NT2/D1 (cell line): ENCODE results near the gene PEAK3.

ENCODE experiments used
- SUZ12 ChIP-seq: IDR thresholded peaks from 2 replicates; pipeline ENCODE4 v1.6.1; 2011; ENCODE audit not compliant: insufficient read length, insufficient read depth; ENCODE audit errors: extremely low read depth
- YY1 ChIP-seq: IDR thresholded peaks from 2 replicates; pipeline ENCODE4 v1.6.1; 2011; ENCODE audit not compliant: insufficient read length, insufficient read depth
- ZNF274 ChIP-seq: IDR thresholded peaks from 2 replicates; pipeline ENCODE4 v1.6.1; 2011; ENCODE audit warnings: mild to moderate bottlenecking, low read depth, low read length

GRCh38 chr19:2278459-2279158 is 3.4 kb downstream of the PEAK3 start:
- TF ChIP-seq SUZ12 = no peak
- no peak for TF ChIP-seq YY1
- no peak for TF ChIP-seq ZNF274
